HG03064 (cell line): Measurements from ENCODE around the gene SLC35F3.
"Not testable (repeated sequence)": the region's sequence is repeated elsewhere in the genome, so short reads cannot be mapped to it uniquely, and the experiment has no call there.

ENCODE experiments used
- ATAC-seq: cut with Tn5 transposase; IDR thresholded peaks from one replicate; pipeline ENCODE4 v1.9.1; 2021; ENCODE audit warnings: low read depth; ENCODE audit not compliant: unreplicated experiment

Gene SLC35F3

DNA sequence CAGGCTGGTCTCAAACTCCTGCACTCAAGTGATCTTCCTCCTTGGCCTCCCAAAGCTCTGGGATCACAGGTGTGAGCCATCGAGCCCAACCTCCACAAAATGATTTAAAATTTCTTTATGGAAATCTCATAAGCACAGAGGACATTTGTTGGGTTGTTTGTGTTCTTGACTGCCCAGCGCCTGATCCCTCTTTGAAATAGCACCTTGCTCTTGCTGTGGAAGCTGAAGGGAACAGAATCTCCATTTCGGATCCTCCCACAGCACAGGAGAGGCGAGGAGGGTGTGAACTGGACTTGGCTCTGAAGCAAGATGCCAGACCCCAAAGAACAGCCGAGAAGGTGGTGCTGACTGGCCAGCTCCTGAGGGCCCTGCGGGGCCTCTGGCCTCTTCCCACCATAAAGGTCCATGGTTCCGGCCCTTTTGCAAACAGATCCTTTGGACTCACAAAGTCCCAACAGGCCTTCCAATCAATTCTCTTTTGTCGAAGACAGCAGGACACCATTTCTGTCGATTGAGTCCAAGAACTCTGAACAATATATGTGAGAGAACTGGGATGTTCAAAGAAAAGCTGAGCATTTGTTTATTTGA lies 423.2 kb downstream of the SLC35F3 start:
- no peak for ATAC-seq

DNA sequence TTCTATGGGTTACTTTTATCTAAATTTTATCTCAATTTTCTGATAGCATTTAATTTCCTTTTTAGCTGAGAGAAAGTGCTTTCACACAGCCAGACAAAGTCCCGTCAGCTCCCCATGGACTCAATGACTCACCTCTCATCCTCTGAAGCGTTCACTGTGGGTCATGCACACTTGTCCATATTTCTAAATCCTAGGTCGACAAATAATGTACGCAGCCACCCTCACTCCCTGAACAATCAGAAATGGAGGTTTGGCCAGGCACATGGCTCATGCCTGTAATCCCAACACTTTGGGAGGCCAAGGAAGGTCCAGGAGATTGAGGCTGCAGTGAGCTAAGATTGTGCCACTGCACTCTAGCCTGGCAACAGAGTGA lies 426.4 kb downstream of the SLC35F3 start:
- no peak for ATAC-seq

DNA sequence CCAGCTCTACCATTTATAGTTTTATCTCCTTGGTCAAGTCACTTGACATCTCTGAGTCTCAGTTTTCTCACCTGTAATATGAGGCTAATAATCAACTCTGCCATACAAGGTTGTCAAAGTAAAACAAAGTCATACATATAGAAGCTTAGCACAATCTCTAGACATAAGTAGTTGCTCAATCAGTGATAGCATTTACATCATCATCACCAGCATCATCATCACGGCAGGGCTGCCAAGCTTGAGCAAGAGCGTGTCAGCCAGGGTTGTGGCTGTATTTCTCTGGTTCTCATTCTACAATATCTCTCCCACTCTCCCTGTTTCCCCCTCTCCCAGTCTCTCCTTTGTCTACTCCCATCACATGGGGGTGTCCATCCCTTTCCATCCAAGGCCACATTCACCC lies 427.0 kb downstream of the SLC35F3 start:
- no peak for ATAC-seq

DNA sequence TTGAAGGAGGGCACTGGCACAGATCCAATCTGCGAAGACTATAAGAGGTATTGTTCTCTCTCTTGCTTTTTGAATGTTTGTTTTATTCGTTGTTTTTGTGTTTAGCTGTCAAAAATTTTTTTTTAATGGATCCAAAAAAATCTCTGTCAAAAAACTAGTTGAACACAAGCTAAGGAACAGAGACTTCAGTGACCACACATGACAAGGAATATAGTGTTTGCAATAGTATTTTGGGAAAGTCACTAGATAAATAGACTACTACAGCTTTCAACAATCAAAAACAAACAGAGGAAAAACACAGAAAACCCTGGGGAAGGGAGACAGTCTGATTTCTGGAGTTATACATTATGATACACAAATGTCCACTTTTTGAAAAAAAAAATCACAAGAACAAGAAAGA lies 431.9 kb downstream of the SLC35F3 start:
- no peak for ATAC-seq

DNA sequence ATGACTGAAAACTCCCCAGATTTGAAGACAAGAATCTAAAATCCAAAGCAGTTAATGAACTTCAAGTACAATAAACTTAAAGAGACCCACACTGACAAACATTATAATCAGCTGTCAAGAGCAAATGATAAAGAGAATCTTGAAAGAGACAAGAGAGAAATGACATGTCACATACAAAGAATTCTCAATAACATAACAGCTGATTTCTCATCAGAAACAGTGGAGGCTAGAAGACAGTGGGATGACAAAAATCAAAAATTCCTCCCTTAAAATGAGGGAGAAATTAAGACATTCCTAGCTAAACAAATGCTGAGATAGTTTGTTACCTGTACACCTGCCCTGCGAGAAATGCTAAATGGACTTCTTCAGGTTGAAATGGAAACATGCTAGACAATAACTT lies 432.8 kb downstream of the SLC35F3 start:
- ATAC-seq, result no peak

DNA sequence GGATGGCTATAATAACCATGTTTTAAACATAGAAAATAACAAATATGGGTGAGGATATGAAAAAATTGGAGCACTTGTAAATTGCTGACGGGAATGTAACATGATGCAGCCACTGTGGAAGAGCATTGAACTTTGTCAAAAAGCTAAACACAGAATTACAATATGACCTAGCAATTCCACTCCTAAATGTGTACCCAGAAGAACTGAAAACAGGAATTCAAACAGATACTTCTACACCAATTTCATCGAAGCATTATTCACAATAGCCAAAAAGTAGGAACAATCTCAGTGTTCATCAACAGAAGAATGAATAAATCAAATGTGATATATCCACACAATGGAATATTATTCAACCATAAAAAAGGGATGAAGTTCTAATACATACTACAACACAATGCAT lies 436.1 kb downstream of the SLC35F3 start:
- ATAC-seq, result no peak

DNA sequence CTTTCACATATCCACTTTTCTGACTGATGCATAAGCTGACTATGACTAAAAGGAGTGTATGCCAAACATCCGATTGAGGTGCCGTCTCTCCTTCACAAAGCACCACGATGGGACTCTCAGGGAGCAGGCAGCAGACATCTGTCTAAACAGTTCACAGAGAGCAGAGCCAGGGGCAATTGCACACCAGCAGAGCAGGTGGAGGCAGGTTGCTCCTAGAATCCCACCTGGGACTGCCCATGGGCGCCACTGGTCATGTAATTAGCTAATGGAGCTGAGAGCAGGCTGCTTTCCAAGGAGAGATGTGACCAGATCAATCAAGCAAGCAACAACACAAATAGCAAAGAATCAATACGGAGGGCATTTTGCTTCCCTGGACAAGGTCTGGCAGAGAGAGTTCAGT lies 438.3 kb downstream of the SLC35F3 start:
- ATAC-seq, result no peak

DNA sequence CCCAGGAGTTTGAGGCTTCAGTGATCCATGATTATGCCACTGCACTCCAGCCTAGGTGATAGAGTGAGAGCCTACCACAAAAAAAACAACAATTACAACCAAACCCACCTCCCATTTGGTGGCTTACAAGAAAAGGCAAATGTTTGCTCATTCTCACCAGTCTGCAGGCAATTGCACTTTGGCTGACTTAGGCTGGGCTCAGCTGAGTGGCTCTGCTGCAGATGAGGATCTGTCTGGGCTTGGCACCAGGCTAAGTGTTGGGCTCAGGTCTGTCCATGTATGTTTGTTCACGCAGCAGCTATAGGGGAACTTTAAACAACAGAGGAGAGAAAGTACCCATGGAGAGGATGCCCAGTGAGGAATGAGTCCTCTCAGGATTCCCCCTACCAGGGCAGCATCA lies 440.8 kb downstream of the SLC35F3 start:
- no peak for ATAC-seq

DNA sequence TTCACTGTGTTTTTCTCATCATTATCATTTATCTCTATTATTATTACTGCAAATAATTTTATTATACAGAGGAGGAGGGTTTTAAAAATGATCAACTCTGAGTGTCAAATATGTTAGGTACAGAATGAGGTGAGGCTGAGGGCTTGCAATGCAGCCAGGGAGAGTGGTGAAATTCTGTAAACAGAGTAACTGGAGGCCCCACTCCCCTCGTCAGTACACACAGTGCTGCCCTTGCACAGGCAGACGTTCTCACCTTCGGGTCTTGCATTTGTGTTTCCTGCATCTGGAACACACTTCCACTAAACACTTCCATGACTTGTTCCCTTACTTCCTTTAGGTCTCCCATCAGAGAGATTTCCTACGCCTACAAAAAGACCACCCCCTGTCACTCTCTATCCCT lies 444.5 kb downstream of the SLC35F3 start:
- no peak for ATAC-seq

DNA sequence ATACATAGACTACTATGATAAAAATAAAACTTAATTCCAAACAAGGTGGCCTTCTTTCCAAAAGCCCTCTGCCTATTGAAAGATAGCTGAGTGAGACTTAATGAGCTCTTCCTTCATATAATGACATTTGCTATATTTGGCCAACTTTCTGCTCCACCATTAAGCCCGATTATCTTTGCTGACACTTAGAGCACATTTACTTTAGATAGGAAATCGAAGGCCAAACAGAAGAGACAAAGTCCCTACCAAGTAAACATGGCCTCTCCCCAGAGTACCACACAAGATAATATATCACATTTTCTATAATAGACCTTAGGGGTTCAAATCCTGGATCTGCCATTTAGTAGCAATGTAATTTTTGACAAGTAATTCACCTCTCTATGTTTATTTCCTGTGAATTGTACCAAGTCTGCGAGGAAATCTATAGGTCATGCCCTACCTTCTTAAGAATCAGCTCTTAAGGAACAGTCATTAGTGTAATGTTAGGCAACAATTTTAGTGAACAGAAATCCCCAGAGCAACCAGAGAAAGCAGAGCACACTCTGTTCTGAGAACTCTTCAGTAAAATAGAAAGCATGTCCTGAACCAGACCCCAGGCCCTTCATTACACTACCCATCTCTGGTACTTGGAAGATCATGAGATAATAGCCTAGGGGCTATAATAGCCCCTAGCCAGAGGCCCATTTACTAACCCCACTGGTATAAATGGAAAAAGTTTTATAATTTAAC lies 451.5 kb downstream of the SLC35F3 start:
- no peak for ATAC-seq

DNA sequence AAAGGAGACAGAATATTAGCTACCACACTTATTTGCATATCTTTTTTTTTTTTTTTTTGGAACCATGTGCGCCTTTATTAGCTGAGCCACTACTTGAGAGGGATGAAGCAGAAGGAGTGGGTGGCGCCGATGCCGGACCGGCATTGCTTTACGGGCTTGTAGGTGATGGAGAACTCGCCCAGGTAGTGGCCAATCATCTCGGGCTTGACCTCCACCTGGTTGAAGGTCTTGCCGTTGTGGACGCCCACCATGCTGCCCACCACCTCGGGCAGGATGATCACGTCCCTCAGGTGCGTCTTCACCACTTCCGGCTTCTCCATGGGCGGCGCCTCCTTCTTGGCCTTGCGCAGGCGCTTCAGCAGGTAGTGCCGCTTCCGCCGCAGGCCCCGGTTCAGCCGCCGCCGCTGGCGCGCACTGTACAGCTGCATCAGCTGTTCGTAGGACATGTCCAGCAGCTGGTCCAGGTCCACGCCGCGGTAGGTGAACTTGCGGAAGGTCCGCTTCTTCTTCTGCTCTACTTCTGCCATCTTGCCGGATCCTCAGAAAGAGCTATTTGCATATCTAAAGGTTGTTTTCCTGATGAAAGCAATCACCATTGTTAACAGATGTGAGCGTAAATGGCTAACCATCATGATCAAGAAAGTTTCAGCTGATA lies 452.3 kb downstream of the SLC35F3 start:
- not testable (repeated sequence) for ATAC-seq

DNA sequence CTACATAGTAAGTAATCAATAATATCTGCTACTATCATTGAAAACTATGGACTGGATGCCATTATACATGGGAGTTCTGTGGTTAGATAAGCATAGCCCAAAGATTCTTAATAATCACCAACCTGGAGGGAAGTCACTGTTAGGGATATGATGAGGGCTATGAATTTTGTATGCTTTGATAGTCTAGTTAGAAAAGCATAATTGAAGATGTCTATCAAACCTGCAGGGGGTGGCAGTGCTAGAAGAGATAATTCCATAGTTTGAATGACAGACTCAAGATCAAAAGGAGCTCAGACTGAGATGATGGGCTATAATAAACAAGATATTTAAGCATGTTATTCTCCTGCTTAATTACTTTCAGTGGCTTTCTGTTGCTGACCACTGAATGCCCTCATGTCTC lies 453.4 kb downstream of the SLC35F3 start:
- ATAC-seq, result no peak

DNA sequence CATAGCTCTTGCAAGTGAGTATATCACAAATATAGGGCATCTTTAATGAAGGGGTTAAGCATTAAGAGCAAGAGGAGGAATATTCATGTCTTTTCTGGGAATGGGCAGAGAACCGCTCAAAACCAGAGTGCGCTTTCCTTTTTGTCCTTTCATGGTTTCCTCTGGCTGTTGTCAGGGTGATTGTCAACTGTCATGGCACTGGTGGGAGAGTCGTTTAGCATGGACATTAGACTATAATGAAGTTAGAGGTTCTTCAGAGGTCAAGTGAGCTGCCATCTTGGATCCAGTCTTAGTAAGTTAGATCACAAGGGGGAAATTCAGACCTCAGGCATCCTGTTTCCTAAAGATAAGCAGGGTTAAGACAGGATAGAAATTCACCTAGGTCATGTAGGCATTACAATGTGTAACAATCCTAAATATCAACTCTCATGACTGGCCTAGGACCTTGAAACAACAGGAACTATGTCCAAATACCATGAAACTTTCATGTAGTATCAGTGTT lies 456.7 kb downstream of the SLC35F3 start:
- no peak for ATAC-seq

DNA sequence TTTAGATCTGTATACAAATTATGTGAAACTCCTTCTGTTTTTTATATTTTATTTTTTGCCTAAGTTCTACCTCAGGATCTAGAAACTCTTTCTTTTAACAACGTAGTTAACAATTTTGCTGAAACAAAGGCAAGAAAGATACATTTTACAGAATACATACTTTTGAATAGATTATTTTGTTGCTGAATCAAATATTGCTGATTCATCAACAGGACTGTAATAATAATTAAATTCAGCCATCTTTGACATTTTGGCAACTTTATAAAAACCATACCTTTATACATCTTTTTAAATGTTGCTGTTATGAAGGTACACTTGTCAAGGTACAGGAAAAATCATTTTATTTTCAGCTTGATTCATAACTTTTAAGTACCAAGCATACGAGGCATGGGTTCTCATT lies 458.1 kb downstream of the SLC35F3 start:
- no peak for ATAC-seq

DNA sequence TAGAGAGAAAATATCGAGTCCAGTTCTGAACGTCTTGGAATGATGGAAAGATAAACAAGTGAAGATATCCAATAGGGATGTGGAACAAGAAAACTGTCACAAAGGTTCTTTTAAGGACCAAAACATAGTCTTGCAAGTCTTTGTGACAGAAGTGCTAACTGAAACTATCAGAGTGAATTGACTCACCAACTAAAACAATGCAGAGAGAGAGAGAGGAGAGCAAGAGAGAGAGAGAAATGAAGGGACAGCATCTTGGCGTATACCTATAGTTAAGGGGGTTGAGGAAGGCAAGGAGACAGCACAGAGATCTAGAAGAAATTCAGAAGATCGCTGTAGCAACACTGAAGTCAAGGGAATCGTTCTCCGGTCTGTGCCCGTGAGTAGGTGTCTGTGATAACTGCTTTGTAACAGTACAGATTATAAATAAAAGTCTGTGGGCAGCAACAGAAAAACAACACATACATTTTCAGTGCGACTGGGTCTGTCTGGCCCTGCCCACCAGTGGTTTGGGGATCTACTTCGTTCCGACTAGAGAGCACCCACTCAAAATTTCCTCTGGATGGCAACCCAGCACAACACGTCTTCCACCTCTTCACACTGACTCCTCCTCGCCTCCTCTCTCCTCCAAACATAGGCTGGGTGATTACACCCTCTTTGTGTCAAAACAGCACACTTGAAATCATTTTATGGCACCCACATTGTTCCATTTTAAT lies 464.0 kb downstream of the SLC35F3 start:
- ATAC-seq, result no peak

DNA sequence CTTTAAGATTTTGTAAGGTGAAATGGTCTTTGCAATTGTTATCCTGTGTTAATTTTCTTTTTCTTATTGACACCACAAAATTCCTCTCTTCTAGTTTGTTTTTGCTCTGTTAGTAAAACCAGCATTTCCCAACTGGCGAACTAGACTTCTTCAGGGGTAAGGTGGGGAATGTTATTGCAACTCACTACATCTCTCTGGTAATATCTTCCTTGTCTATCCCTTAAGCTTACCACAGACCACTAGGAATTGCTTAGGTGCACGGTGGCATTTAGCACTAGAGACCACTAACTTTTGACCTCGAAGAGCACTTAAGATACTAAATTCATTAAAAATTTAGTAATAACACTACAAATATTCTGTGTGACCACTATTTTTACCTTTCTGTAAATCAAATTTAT lies 464.6 kb downstream of the SLC35F3 start:
- no peak for ATAC-seq

DNA sequence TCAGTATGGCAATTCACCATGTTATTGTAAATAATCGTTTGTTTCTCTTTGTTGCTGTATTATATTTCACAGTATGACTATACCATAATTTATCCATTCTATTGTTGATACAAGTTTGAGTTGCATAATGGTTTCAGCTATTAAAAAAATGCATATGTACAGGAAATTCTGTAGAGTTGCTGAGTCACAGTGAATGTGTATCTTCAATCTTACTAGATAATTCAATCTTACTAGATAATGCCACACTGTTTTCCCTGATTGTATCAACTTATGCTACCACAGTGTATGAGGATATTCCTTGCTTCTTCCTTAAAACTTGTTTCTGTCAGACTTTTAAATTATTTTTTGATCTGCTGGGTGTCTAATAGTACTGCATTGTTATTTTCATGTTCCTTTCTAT lies 465.3 kb downstream of the SLC35F3 start:
- no peak for ATAC-seq

DNA sequence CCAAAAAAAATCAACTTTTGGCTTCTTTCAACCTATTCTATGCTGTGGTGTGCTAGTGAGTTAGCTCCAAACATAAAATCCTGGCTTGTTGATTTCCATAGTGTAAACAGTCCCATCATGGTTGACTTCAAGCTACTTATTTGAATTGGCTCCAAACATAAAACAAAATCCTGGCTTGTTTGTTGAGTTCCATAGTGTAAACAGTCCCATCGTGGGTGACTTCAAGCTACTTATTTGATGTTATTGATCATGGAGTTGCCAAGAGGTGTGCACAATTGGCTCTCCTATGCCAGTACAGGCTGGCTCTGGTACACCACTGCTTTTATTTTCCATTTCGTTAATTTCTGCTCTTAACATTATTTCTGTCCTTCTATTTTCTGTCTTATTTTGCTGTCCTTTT lies 466.9 kb downstream of the SLC35F3 start:
- ATAC-seq, result no peak

DNA sequence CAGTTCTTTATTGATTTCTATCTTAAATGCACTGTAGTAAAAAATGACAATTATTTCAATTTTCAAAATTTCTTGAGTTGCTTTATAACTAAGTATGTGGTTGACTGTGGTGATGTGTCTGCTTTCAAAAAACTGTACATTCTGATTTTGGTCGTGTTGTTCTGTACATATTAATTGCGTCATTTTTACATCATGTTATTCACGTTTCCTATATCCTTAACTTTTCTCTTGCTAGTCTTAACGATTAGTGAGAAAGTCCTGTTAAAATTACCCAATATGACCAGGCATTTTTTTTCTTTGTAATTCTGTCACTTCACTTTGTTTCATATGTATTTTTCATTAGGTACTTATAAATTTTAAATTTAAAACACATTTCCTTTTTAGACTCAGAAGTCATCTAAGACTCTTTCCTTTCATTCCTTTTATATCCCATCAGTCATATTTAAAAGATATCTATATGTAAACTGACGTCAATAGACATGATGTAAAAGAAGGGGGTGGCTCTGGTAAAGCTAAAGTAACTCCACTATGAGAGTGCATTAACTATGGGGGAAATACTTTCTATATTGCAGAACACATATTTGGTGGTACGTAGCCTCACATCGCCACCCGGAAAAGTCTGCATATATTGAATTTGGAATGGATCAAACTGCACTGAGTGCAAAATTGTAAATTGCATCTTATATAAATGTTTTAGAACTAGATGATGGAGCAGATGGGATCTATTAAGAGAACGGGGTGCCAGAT lies 467.7 kb downstream of the SLC35F3 start:
- ATAC-seq, result no peak

DNA sequence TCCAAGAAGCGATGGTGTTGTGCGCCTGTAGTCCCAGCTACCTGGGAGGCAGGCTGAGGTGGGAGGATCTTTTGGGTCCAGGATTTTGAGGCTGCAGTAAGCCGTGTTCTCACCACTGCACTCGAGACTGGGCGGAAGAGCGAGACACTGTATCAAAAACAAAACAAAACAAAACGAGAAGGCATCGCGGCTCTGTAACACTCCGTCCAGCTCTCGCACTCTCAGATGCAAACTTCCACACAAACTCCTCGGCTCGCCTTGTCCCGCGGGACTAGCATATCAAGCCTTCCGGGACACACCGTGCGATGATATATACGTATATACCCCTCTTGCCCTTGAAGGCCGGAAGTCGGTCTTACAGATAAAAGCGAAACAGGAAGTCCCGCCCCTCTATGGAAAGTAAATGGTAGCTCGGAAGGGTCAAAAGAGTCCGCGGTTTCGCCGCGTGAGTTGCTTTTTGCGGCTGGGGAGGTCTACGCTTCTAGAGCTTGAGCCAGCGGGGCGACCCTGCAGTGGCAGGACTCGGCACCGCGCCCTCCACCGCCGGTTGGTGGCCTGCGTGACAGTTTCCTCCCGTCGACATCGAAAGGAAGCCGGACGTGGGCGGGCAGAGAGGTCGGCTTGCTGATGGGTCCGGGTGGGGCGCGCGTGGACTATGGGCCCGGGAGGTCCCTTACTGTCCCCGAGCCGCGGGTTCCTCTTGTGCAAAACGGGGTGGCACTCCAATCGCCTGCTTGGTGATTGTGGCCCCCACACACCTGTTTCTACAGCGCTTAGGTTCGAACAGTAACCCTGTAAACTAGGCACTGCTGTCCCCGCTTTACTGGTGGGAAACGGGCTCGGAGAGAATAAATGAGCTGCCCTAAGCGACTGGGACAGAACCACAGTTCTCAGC lies 468.8 kb downstream of the SLC35F3 start, which contains the start of gene COA6:
COA6 (plus strand) TSS at position 393 of the 895 bp plus-strand sequence; CDS start at position 404, 11 bp downstream.
- ATAC-seq, result peak; percentile 94
